Mesenchymal stem cell (in vitro differentiated cells and primary cell): ENCODE measurements around the gene IFT122.
A peak's percentile ranks its signal among the peaks of the same experiment; 100 is the strongest.
"Not testable (repeated sequence)": the region's sequence is repeated elsewhere in the genome, so short reads cannot be mapped to it uniquely, and the experiment has no call there.

Experiments
- DNase-seq: peaks from one replicate; pipeline ENCODE4 v3.0.0-alpha.2; 2013
- H2AFZ ChIP-seq: one replicate; pipeline ENCODE4 v1.6.1; 2013; ENCODE audit warnings: low read depth, mild to moderate bottlenecking, control low read depth, inconsistent platforms, low read length, moderate library complexity
- H2AK5ac ChIP-seq: 2 replicates; pipeline ENCODE4 v1.6.1; 2013; ENCODE audit warnings: low read length, moderate library complexity, mild to moderate bottlenecking, inconsistent platforms; ENCODE audit not compliant: severe bottlenecking
- H2BK120ac ChIP-seq: one replicate; pipeline ENCODE4 v1.6.1; 2013; ENCODE audit warnings: low read depth, mild to moderate bottlenecking, inconsistent platforms, low read length, moderate library complexity
- H2BK12ac ChIP-seq, 2 experiments: one replicate each; pipeline ENCODE4 v1.6.1; 2013; ENCODE audit warnings: inconsistent platforms in 2 of 2, low read length in 2 of 2, mild to moderate bottlenecking in 2 of 2, moderate library complexity in 2 of 2, control low read depth in 1 of 2
- H2BK15ac ChIP-seq: one replicate; pipeline ENCODE4 v1.6.1; 2013; ENCODE audit warnings: mild to moderate bottlenecking, low read depth, inconsistent platforms; ENCODE audit not compliant: poor library complexity, severe bottlenecking
- H2BK5ac ChIP-seq: 2 replicates; pipeline ENCODE4 v1.6.1; 2013; ENCODE audit warnings: low read depth, mild to moderate bottlenecking, low read length, control low read depth, inconsistent platforms; ENCODE audit not compliant: poor library complexity, severe bottlenecking
- H3K14ac ChIP-seq, 2 experiments: one replicate each; pipeline ENCODE4 v1.6.1; 2013; ENCODE audit warnings: inconsistent platforms in 2 of 2, low read length in 2 of 2, control low read depth in 1 of 2, mild to moderate bottlenecking in 1 of 2, moderate library complexity in 1 of 2
- H3K18ac ChIP-seq, 2 experiments: one replicate each; pipeline ENCODE4 v1.6.1; 2013; ENCODE audit warnings: inconsistent platforms in 2 of 2, low read length in 2 of 2, control low read depth in 1 of 2, low read depth in 1 of 2, mild to moderate bottlenecking in 1 of 2
- H3K23ac ChIP-seq, 2 experiments: one replicate each; pipeline ENCODE4 v1.6.1; 2013; ENCODE audit warnings: inconsistent platforms in 2 of 2, low read length in 2 of 2, mild to moderate bottlenecking in 2 of 2, moderate library complexity in 2 of 2, control low read depth in 1 of 2
- H3K27ac ChIP-seq: 2 replicates; pipeline ENCODE4 v1.5.1; 2013; ENCODE audit warnings: mild to moderate bottlenecking, moderate library complexity, low read length, control low read depth, inconsistent platforms; ENCODE audit not compliant: poor library complexity, severe bottlenecking
- H3K27me3 ChIP-seq, 2 experiments: 2 replicates each; pipeline versions ENCODE4 v1.6.1 to v1.7.0; 2013; ENCODE audit warnings: low read length in 2 of 2, mild to moderate bottlenecking in 2 of 2, moderate library complexity in 2 of 2, control low read depth in 1 of 2, inconsistent platforms in 1 of 2; ENCODE audit not compliant: control insufficient read depth in 1 of 2, insufficient read depth in 1 of 2
- H3K36me3 ChIP-seq, 2 experiments: 2 replicates each; pipeline versions ENCODE4 v1.6.1 to v1.7.0; 2013; ENCODE audit warnings: low read length in 2 of 2, control low read depth in 1 of 2, inconsistent platforms in 1 of 2, low read depth in 1 of 2, mild to moderate bottlenecking in 1 of 2; ENCODE audit not compliant: insufficient read depth in 2 of 2, control insufficient read depth in 1 of 2
- H3K4ac ChIP-seq, 2 experiments: one replicate each; pipeline ENCODE4 v1.6.1; 2013; ENCODE audit warnings: inconsistent platforms in 2 of 2, low read length in 2 of 2, mild to moderate bottlenecking in 2 of 2, moderate library complexity in 2 of 2, control low read depth in 1 of 2, low read depth in 1 of 2
- H3K4me1 ChIP-seq: 2 replicates; pipeline ENCODE4 v1.6.1; 2013; ENCODE audit warnings: low read depth, low read length, control low read depth; ENCODE audit not compliant: control insufficient read depth, insufficient read depth
- H3K4me2 ChIP-seq: 2 replicates; pipeline ENCODE4 v1.6.1; 2013; ENCODE audit warnings: low read length, mild to moderate bottlenecking, inconsistent platforms; ENCODE audit not compliant: poor library complexity, severe bottlenecking
- H3K4me3 ChIP-seq, 2 experiments: 2 replicates each; pipeline versions ENCODE4 v1.5.1 to v1.7.0; 2013; ENCODE audit warnings: low read length in 2 of 2, mild to moderate bottlenecking in 2 of 2, control low read depth in 1 of 2, low read depth in 1 of 2; ENCODE audit not compliant: insufficient read depth in 1 of 2
- H3K79me1 ChIP-seq: replicated peaks from 2 replicates; pipeline ENCODE4 v1.6.1; 2013; ENCODE audit warnings: mild to moderate bottlenecking, control low read depth, low read length, inconsistent platforms; ENCODE audit not compliant: poor library complexity, severe bottlenecking
- H3K9ac ChIP-seq: 2 replicates; pipeline ENCODE4 v1.7.0; 2013; ENCODE audit warnings: mild to moderate bottlenecking, low read length, moderate library complexity
- H3K9me3 ChIP-seq: 2 replicates; pipeline ENCODE4 v1.7.0; 2013; ENCODE audit warnings: mild to moderate bottlenecking, low read length; ENCODE audit not compliant: control insufficient read depth
- H4K8ac ChIP-seq: one replicate; pipeline ENCODE4 v1.6.1; 2013; ENCODE audit warnings: inconsistent platforms, mild to moderate bottlenecking, low read length, moderate library complexity
- H4K91ac ChIP-seq: one replicate; pipeline ENCODE4 v1.6.1; 2013; ENCODE audit warnings: mild to moderate bottlenecking, low read length, inconsistent platforms
- WGBS: methylation state at CpG from one replicate; pipeline ENCODE4 v1.1.7; 2013; ENCODE audit warnings: mixed read lengths; 5-methylcytosine and 5-hydroxymethylcytosine counted together

IFT122 gene

DNA sequence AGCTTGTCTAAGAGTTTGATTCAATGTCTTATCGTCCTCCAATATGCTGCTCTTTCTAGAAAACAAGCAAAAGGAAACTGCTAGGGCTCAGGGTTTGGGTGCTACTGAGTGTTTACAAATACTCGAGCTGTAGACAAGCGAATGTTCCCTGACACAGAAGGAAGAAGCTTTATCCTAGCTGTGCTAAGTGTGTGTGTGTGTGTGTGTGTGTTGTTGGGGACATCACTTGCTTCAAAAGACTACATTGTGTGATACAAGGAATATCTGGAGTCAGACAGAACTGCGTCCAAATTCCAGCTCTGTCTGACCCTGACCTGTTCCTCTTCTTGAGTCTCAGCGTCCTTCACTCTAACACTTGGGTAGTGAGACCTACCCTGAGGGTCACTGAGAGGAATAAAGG is 54.5 kb downstream of the IFT122 start:
- H3K4me3 ChIP-seq, H2AK5ac ChIP-seq, H4K91ac ChIP-seq, H3K23ac ChIP-seq, H2BK120ac ChIP-seq, H3K18ac ChIP-seq, H3K79me1 ChIP-seq, H2BK15ac ChIP-seq, H2BK12ac ChIP-seq, H3K14ac ChIP-seq, H3K9me3 ChIP-seq, H3K27me3 ChIP-seq, H3K4ac ChIP-seq, H2BK5ac ChIP-seq, H2AFZ ChIP-seq, H3K4me2 ChIP-seq, H4K8ac ChIP-seq: not testable (repeated sequence)
- Histone ChIP-seq H3K4me1 (peaks cover 16% of the 10 kb centered on the region), H3K36me3 (peaks cover 8 to 40% of the 10 kb centered on the region in 2 experiments), H3K27ac (peak overlapping the region; percentile 6), H3K9ac (peak overlapping the region; percentile 66)
- WGBS, result 33% methylated on average over 3 of the region's 5 CpGs
- peak; percentile 77 for DNase-seq

DNA sequence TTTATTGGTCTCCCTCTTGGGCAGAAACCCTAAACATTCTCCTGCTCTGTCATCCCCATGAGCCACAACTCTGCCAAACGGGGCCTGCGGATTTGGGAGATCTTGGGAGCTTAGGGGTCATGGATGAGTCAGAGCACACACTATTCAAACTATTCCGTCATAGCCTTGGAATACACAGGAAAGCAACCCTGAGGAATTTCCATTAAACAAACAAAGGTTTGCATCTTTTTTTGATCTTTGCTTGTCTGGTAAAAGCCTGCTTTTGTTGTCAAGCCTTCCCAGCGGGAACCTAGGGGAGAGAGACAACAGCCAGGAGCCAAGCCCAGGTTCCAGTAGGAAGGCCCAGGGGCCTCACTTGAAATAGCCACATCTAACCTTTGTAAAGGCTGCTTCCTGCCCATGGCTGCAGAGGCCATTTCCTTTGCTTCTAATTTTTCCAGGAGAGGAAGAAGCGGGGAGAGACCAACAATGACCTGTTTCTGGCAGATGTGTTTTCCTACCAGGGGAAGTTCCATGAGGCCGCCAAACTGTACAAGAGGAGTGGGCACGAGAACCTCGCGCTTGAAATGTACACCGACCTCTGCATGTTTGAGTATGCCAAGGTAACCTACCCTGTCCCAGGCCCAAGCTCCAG is 55.1 kb downstream of the IFT122 start:
- H2BK120ac ChIP-seq, result peak overlapping the region; percentile 11
- H4K91ac ChIP-seq, result peak overlapping the region; percentile 44
- H3K4me1 ChIP-seq, result peaks cover 16% of the 10 kb centered on the region
- not testable (repeated sequence) for H2AFZ ChIP-seq, H3K4me2 ChIP-seq, H2BK15ac ChIP-seq, H3K4me3 ChIP-seq, H3K14ac ChIP-seq, H3K9me3 ChIP-seq, H3K27me3 ChIP-seq, H3K23ac ChIP-seq, H3K79me1 ChIP-seq
- DNase-seq, result peak; percentile 83
- WGBS, result 43% methylated on average over 9 of the region's 10 CpGs
- peak overlapping the region; percentile 5 to 84 for H3K4ac ChIP-seq
- H3K27ac ChIP-seq, result peak overlapping the region; percentile 59
- H2BK5ac ChIP-seq, result peak overlapping the region; percentile 36
- peak overlapping the region in 1 of 2 experiments; percentile 40 for H2BK12ac ChIP-seq
- peak overlapping the region; percentile 24 for H2AK5ac ChIP-seq
- peak overlapping the region; percentile 63 to 71 for H3K18ac ChIP-seq
- H4K8ac ChIP-seq, result peak overlapping the region; percentile 58
- H3K9ac ChIP-seq, result peak overlapping the region; percentile 66
- H3K36me3 ChIP-seq, result peaks cover 13 to 45% of the 10 kb centered on the region in 2 experiments

DNA sequence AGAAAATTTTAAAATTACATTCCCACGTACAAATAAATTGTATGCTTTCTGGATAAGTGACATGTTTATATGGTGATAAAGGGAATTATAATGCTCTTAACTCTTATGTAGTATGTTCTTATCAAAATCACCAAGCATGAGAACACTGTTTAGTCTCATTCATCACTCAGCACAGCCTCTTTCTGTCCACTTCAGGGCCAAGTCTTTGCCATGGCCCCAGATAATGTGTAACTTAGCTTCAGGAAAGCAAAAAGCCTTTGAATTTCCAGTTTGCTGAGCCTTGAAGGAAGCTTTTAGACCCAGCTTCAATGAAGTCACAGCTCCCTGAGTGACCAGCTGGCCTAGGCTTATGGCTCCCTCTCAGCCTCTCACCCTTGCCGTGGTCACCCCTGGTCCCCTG is 57.9 kb downstream of the IFT122 start:
- Histone ChIP-seq H2AK5ac (peak overlapping the region; percentile 76), H2BK15ac (peak overlapping the region; percentile 46), H2BK12ac (peak overlapping the region in 1 of 2 experiments; percentile 3), H3K36me3 (peaks cover 20 to 61% of the 10 kb centered on the region in 2 experiments), H3K18ac (peak overlapping the region in 1 of 2 experiments; percentile 28), H4K8ac (peak overlapping the region; percentile 1), H4K91ac (peak overlapping the region; percentile 78), H3K4me1 (peaks cover 15% of the 10 kb centered on the region)
- H2BK5ac ChIP-seq, H3K14ac ChIP-seq, DNase-seq, H3K23ac ChIP-seq, H3K4me3 ChIP-seq, H3K9me3 ChIP-seq, H3K4me2 ChIP-seq, H2AFZ ChIP-seq, H3K4ac ChIP-seq, H3K27ac ChIP-seq, H3K79me1 ChIP-seq, H2BK120ac ChIP-seq, H3K9ac ChIP-seq, H3K27me3 ChIP-seq: not testable (repeated sequence)
- 100% methylated on average over 1 of the region's 2 CpGs for WGBS

DNA sequence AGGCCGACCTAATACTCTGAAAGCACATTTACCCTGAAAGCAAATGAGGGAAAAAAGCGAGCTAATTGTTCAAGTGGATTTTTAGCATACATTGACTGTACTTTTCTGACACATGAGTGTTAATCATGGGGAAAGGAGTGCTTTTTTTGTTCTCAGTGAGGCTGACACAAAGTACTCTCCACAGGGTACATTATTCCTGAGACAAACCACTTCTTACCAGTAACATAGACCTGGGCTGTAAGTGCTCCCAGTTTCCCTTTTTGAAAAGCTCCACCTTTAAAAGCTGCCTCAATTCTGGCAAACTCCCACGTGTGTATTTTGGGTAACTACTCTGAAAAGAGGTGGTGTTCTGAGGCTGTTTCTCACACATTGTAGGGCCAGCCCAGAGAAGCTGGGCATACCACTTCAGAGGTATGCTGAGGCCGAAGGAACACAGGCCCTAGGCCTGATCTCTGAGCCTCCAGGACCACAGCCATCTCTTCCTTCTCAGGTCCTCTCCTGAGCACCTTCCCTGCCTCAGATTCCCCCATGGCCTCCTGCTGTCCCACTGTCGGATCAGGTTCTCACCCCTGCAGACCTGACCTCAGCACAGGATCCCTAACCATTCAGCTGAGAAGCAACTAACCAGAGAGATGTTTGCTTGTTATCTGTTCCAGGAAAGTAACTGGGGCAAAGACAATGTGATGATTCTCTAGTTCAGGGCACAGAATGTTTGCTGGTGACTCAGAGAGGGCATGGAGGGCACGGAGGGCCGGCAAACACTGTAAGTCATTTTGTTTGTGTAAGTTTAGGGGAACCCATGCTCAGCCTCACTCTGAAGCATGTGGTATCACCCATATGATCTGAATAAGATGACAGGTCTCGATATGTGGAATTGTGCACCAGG is 58.8 kb downstream of the IFT122 start:
- H2AFZ ChIP-seq, H2BK120ac ChIP-seq, H2AK5ac ChIP-seq, H3K23ac ChIP-seq, H3K79me1 ChIP-seq, H3K9me3 ChIP-seq, H2BK12ac ChIP-seq, H3K4me2 ChIP-seq, H3K27me3 ChIP-seq, H2BK15ac ChIP-seq, H3K4me3 ChIP-seq, H4K8ac ChIP-seq, H2BK5ac ChIP-seq, H3K14ac ChIP-seq: not testable (repeated sequence)
- Histone ChIP-seq H3K9ac (peak overlapping the region; percentile 27), H3K4ac (peak overlapping the region; percentile 68 to 71), H3K18ac (peak overlapping the region; percentile 16 to 72), H3K36me3 (peaks cover 23 to 53% of the 10 kb centered on the region in 2 experiments), H3K27ac (peak overlapping the region; percentile 31), H4K91ac (peak overlapping the region; percentile 41), H3K4me1 (peaks cover 17% of the 10 kb centered on the region)
- 58% methylated on average over 2 of the region's 8 CpGs for WGBS
- DNase-seq, result peak; percentile 5
